BLaER1 treated with 17β-estradiol and CSF1 and Interleukin-3, amounts not matched to agents 10 nM and 100 nM (cell line): ENCODE data around the gene CHN1.

Source experiments
- H3K27ac ChIP-seq, 11 experiments: shearing (Covaris generic); formaldehyde crosslinking; 2 replicates each; pipeline ENCODE4 v1.8.1; 2022
- H3K27me3 ChIP-seq, 11 experiments: shearing (Covaris generic); formaldehyde crosslinking; 2 replicates each; pipeline ENCODE4 v1.8.1; 2022
- H3K36me3 ChIP-seq, 11 experiments: shearing (Covaris generic); formaldehyde crosslinking; 2 replicates each; pipeline ENCODE4 v1.8.1; 2022
- H3K4me1 ChIP-seq, 10 experiments: shearing (Covaris generic); formaldehyde crosslinking; 2 replicates each; pipeline ENCODE4 v1.8.1; 2022
- H3K4me2 ChIP-seq, 11 experiments: shearing (Covaris generic); formaldehyde crosslinking; 2 replicates each; pipeline ENCODE4 v1.8.1; 2022
- H3K4me3 ChIP-seq, 10 experiments: shearing (Covaris generic); formaldehyde crosslinking; 2 replicates each; pipeline ENCODE4 v1.8.1; 2022
- H3K9ac ChIP-seq, 11 experiments: shearing (Covaris generic); formaldehyde crosslinking; 2 replicates each; pipeline ENCODE4 v1.8.1; 2022
- H3K9me3 ChIP-seq, 11 experiments: shearing (Covaris generic); formaldehyde crosslinking; replicated peaks in 1 of 11; 2 replicates each; pipeline ENCODE4 v1.8.1; 2022
- H4K20me1 ChIP-seq, 11 experiments: shearing (Covaris generic); formaldehyde crosslinking; 2 replicates each; pipeline ENCODE4 v1.8.1; 2022
- Cebpa-rat ChIP-seq, 11 experiments: shearing (Covaris generic); IDR thresholded peaks; 2 replicates each; pipeline ENCODE4 v1.8.1; 2022

CHN1 gene

DNA sequence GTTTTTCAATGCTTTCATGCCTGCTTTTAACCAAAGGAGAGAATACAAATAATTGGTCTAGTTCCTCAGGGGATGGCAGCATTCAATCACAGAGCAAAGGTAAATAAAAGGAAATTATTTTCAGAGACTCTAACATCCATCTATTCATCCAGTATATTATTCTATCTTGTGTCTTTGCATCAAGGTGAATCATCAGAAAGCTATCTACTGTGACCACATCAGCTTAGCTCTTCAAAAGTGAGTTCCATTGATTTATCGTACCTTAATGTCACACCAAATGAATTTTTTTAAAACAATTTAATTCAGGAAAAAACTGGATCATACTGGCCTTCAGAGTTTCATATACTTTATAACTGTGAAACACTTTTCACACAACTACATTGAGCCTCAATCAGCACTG lies 66.1 kb downstream of the CHN1 start:
- H3K9ac ChIP-seq: no peak overlapping the region

DNA sequence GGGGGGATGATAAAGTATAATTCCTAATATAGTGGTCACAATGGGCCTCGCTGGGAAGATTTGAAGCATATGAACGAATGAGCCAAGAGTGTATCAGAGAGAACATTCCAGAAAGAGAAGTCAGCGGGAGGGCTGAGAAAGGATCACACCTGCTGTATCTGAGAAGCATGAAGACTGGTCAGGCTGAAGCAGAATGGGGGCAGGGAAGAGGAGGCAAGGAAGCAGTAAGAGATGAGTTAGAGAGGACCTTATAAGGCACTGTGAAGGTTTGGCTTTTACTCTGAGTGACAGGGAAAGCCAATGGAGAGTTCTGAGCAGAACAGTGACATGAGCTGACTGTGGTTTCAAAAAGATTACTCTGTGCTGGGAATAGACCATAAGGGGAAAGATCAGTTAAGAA lies 73.5 kb downstream of the CHN1 start:
- TF ChIP-seq Cebpa-rat (IDR thresholded peaks at IDR 0.05): no peak
- H3K9ac ChIP-seq: no peak overlapping the region
- H4K20me1 ChIP-seq: no peaks in the 10 kb centered on the region
- H3K9me3 ChIP-seq: peaks cover 10 to 19% (median 16%) of the 10 kb centered on the region in 11 experiments; a peak in 21 of 22 replicates
- no peak overlapping the region for H3K27ac ChIP-seq
- H3K4me1 ChIP-seq: no peaks in the 10 kb centered on the region
- H3K4me3 ChIP-seq: no peak overlapping the region
- H3K4me2 ChIP-seq: no peak overlapping the region
- no peaks in the 10 kb centered on the region; a peak in 2 of 22 replicates for H3K36me3 ChIP-seq
- no peaks in the 10 kb centered on the region for H3K27me3 ChIP-seq

More for the DNA sequence above, 66.1 kb downstream of the CHN1 start:
- TF ChIP-seq Cebpa-rat (IDR thresholded peaks at IDR 0.05): no peak
- H3K4me3 ChIP-seq: no peak overlapping the region
- H4K20me1 ChIP-seq: no peaks in the 10 kb centered on the region
- H3K9me3 ChIP-seq: peaks cover 6 to 11% (median 8%) of the 10 kb centered on the region in 11 experiments; a peak in 21 of 22 replicates
- H3K27ac ChIP-seq: no peak overlapping the region
- no peaks in the 10 kb centered on the region; a peak in 1 of 22 replicates for H3K36me3 ChIP-seq
- no peaks in the 10 kb centered on the region for H3K27me3 ChIP-seq
- H3K4me1 ChIP-seq: no peaks in the 10 kb centered on the region
- H3K4me2 ChIP-seq: no peak overlapping the region

DNA sequence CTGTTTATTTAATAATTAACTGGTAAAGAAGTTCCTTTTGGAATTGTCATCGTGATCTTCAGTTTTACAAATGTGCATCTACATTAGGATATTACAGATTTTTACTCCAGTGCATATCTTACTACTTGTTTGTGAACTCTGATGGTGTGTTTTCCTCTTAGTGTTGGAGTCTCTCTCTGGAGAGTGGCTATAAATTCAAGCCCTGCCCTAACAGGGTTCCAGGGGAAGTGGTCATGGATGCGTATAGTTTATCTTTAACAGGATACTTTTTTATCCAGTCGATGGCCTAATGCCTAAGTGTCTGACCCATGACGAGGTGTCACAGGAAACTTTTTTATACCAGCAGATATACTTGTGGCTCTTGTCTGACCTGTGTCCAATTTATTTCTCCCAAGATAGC lies 75.4 kb downstream of the CHN1 start:
- Histone ChIP-seq H3K9me3 (peaks cover 10 to 19% (median 13%) of the 10 kb centered on the region in 11 experiments; a peak in 21 of 22 replicates), H3K4me3 (no peak overlapping the region), H3K27me3 (no peaks in the 10 kb centered on the region), H4K20me1 (no peaks in the 10 kb centered on the region), H3K4me1 (no peaks in the 10 kb centered on the region), H3K4me2 (no peak overlapping the region), H3K9ac (no peak overlapping the region), H3K36me3 (no peaks in the 10 kb centered on the region; a peak in 2 of 22 replicates), H3K27ac (no peak overlapping the region)
- TF ChIP-seq Cebpa-rat (IDR thresholded peaks at IDR 0.05): no peak

DNA sequence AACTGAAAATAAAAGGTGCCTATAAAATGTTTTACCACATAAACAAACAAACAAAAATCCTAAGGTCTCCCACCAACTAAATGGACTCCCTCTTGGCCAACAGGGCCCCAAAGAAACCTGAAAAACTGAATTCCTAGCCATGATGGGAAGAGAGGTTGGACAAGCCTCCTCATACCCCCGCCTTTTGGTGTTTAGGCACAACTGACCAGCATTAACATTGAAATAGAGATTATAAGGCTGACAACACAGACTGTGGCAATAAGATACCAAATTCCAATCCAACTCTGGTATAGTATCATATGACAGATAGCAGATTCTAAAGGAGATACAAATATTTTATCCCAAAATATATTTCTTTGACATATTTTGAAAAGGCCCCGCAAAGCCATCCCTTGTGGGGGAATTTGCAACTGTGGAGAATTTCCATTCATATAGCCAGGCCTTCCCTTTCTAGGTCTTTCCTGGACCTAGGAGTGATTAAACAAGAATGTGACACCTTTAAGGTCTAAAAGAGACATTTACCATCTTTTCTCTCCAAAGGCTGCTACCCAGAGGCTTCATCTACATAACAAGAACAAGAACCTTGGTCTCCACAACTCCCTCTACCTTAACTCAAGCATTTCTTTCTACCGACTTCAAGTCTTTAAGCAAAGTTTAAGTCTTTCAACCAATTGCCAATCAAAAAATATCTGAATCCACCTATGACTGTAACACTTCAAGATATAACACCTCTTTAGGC lies 80.0 kb downstream of the CHN1 start:
- Histone ChIP-seq H4K20me1 (no peaks in the 10 kb centered on the region), H3K9ac (no peak overlapping the region), H3K9me3 (peaks cover 10 to 22% (median 15%) of the 10 kb centered on the region in 11 experiments; a peak in 20 of 22 replicates), H3K4me1 (no peaks in the 10 kb centered on the region), H3K4me3 (no peak overlapping the region), H3K27ac (no peak overlapping the region), H3K36me3 (no peaks in the 10 kb centered on the region), H3K27me3 (no peaks in the 10 kb centered on the region), H3K4me2 (no peak overlapping the region)
- TF ChIP-seq Cebpa-rat (IDR thresholded peaks at IDR 0.05): no peak

DNA sequence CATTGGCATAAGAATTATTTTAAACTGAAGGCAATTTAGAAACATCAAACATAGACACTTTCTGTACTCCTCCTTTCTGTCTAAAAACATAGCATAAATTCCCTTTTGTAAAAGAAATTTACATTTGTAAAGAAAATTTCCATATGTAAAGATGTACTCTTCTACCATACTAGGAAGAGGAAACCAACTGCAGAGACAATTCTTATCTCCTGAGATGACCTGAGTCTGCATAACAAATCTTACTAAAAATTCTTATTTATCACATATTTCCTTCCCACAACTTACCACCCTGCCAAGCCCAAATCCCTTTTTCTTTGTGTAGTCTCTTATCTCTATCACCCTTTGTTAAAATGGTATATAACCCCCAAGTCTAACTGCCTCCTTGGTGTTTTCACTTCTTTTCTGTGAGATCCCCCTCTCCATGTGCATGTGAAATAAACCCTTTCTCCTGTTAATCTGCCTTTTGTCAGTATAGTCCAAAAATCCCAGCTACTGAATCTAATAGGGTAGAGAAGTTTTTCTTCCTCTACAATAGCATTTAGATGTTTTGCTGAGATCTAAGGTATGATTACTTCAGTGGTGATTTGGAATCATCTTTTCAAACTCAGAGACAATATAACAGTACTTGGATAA lies 81.0 kb downstream of the CHN1 start:
- TF ChIP-seq Cebpa-rat (IDR thresholded peaks at IDR 0.05): no peak
- H3K4me1 ChIP-seq: no peaks in the 10 kb centered on the region
- no peaks in the 10 kb centered on the region for H3K27me3 ChIP-seq
- H3K36me3 ChIP-seq: no peaks in the 10 kb centered on the region
- H3K4me3 ChIP-seq: no peak overlapping the region
- H3K4me2 ChIP-seq: no peak overlapping the region
- H3K9me3 ChIP-seq: peaks cover 10 to 22% (median 15%) of the 10 kb centered on the region in 11 experiments; a peak in 20 of 22 replicates
- H4K20me1 ChIP-seq: no peaks in the 10 kb centered on the region
- H3K27ac ChIP-seq: no peak overlapping the region
- H3K9ac ChIP-seq: no peak overlapping the region

DNA sequence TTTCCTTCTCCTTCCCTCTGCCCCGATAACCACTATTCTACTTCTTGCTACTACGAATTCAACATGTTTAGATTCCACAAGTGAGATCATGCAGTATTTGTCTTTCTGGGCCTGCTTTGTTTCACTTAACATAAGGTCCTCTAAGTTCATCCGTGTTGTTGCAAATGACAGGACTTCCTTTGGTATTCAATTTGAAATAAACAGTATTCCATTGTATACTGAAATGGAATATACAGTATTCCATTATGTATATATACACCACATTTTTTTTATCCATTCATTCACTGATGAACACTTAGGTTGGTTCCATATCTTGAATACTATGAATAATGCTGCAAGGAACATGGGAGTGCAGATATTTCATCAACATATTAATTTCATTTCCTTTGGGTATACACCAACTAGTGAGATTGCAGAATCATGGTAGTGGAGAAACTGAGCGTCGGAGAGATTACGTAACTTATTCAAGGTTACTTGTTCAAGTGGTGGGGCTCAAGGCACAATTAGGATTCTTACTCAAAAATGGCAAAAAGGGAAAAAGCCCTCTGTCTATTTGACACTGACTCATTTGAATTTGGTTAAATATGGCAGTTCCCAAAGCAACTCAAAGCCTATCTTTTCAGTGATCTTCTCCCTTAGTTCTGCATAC lies 85.1 kb downstream of the CHN1 start:
- Histone ChIP-seq H3K27me3 (no peaks in the 10 kb centered on the region), H3K4me1 (no peaks in the 10 kb centered on the region), H3K4me2 (no peak overlapping the region), H3K9me3 (peaks cover 10 to 22% (median 15%) of the 10 kb centered on the region in 11 experiments; a peak in 20 of 22 replicates), H3K4me3 (no peak overlapping the region), H4K20me1 (no peaks in the 10 kb centered on the region), H3K27ac (no peak overlapping the region), H3K9ac (no peak overlapping the region), H3K36me3 (no peaks in the 10 kb centered on the region)
- no peak; a peak in 1 of 22 replicates for TF ChIP-seq Cebpa-rat (IDR thresholded peaks at IDR 0.05)

DNA sequence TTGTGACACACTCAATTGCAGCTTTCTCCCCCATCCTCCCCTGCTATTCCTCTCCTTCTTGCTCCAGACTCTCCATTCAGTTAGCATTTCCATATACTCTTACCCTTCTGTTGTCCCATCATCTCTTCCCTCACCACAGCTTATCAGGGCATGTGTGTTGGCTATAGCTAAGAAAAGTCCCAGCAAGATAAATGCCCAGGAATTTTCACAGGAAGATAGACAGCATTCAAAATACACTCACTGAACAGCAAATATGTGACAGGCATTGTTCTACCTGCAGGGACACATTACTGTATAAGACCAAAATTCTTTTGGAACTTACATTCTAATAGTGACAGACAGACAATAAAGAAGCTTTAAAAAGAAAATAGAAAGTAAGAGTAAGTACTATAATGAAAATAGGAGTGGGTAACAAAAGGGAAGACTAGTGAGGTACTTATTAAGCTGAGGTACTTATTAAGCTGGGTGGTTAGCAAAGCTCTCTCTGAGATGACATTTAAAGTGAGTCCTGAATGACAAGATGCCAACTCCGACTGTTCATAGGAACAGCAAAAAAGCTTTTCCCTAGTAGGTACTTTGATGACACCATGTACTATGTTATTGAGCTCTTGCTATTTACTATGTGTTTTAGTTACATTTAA lies 86.2 kb downstream of the CHN1 start:
- no peaks in the 10 kb centered on the region for H4K20me1 ChIP-seq
- no peak overlapping the region for H3K27ac ChIP-seq
- H3K4me1 ChIP-seq: no peaks in the 10 kb centered on the region
- H3K9me3 ChIP-seq: peaks cover 10 to 22% (median 15%) of the 10 kb centered on the region in 11 experiments; a peak in 20 of 22 replicates
- no peak overlapping the region for H3K4me3 ChIP-seq
- no peaks in the 10 kb centered on the region for H3K27me3 ChIP-seq
- H3K36me3 ChIP-seq: no peaks in the 10 kb centered on the region
- no peak overlapping the region for H3K9ac ChIP-seq
- no peak overlapping the region for H3K4me2 ChIP-seq
- no peak for TF ChIP-seq Cebpa-rat (IDR thresholded peaks at IDR 0.05)

DNA sequence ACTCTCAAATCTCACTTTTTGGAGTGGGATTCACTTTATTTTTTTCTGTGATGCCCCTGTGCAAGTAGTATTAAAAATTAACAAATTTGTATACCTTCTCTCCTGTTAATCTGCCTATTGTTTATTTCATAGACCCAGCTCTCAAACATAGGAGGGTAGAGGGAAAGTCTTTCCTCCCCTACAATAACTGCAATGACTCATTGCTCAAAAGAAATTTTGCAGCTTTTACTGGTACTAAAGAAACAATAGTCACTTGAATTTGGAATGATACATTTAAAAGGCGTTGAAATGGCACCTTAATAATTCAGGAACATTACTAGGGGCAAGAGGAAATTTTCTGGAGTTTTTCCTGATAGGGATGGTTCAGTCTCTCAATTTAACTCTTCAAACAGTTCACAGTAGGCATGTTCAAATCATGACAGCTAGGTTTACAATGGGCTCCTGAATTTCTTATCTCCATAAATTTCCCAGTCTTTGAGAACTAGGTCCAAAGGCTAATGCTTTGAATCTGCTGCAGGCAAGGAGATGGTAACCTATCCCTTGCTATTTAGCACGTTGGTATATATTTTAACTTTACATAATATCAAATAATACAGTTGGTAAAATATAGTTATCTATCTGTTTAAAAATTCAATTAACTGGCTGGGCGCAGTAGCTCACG lies 88.8 kb downstream of the CHN1 start:
- Histone ChIP-seq H3K4me2 (no peak overlapping the region), H3K36me3 (no peaks in the 10 kb centered on the region), H3K9ac (no peak overlapping the region), H4K20me1 (no peaks in the 10 kb centered on the region), H3K9me3 (peaks cover under 1 to 10% (median 7%) of the 10 kb centered on the region in 11 experiments; a peak in 17 of 22 replicates), H3K27ac (no peak overlapping the region), H3K27me3 (no peaks in the 10 kb centered on the region), H3K4me1 (no peaks in the 10 kb centered on the region), H3K4me3 (no peak overlapping the region)
- no peak for TF ChIP-seq Cebpa-rat (IDR thresholded peaks at IDR 0.05)
